ENCODE results near the gene TNXB. TPM values are rescaled to one million over a fixed set of nuclear protein-coding genes. Genes with fewer than 3 reads are reported as not detected.
A peak's percentile ranks its signal among the peaks of the same experiment; 100 is the strongest.
"Not testable (repeated sequence)": the region's sequence is repeated elsewhere in the genome, so short reads cannot be mapped to it uniquely, and the experiment has no call there.

Gene TNXB
- total RNA-seq, 2 donors from 2014 or later, result 194 to 210 TPM

DNA sequence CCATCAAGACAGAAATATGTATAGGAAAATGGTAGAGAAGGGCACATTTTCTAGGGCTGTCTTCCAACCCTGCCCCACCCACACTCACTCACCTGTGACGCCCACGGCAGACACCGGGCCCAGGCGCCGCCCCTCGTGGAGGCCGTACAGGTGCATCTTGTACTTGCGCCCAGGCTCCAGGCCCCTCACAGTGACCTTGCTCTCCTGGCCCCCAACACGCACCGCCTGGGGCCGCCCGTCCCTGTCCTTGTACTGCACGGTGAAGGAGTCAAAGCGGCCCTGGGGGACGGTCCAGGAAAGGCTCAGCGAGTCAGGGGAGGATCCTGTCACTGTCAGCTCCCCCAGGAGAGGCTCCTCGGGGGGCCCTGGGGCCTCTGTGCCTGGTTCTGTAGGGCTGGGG, 51.2 kb downstream of the TNXB start:
- Histone ChIP-seq H3K4me1 (ENCODE audit: control insufficient read depth in 1 of 2, low read depth in 2 of 2) (peaks cover 0 to 17% of the 10 kb centered on the region in 2 donors), H3K9me3 (no peaks in the 10 kb centered on the region), H3K27ac (peak overlapping the region; percentile 19 to 57), H3K27me3 (replicated peaks; ENCODE audit: insufficient read depth) (no peaks in the 10 kb centered on the region), H3K4me3 (no peak overlapping the region), H3K36me3 (peaks cover 17% of the 10 kb centered on the region)
- TF ChIP-seq, protein P1, sequence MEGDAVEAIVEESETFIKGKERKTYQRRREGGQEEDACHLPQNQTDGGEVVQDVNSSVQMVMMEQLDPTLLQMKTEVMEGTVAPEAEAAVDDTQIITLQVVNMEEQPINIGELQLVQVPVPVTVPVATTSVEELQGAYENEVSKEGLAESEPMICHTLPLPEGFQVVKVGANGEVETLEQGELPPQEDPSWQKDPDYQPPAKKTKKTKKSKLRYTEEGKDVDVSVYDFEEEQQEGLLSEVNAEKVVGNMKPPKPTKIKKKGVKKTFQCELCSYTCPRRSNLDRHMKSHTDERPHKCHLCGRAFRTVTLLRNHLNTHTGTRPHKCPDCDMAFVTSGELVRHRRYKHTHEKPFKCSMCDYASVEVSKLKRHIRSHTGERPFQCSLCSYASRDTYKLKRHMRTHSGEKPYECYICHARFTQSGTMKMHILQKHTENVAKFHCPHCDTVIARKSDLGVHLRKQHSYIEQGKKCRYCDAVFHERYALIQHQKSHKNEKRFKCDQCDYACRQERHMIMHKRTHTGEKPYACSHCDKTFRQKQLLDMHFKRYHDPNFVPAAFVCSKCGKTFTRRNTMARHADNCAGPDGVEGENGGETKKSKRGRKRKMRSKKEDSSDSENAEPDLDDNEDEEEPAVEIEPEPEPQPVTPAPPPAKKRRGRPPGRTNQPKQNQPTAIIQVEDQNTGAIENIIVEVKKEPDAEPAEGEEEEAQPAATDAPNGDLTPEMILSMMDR (IDR thresholded peaks at IDR 0.05), result no peak
- no peak for DNase-seq (ENCODE audit: low spot score)
- ATAC-seq (ENCODE audit: insufficient number of reproducible peaks, low FRiP score, low read depth), result no peak

DNA sequence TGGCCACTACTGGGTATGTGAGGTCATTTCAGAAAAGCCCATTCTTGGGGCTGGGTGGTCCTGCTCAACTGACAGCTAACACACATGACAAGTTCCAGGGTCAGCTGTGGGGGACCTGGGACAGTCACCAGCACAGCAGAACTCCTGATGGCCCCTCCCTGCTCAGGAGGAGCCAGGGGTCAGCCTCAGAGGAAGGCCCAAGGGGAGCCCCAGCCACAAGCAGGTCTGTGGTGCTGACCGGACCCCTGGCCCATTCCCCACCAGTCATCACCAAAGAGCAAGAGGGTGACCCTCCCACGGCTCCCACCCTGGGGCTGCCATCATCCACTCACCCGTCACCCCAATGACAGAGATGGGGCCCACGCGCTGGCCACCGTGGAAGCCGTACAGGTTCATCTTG, 52.9 kb downstream of the TNXB start:
- Histone ChIP-seq H3K4me3 (no peak overlapping the region), H3K27ac (no peak overlapping the region), H3K4me1 (ENCODE audit: control insufficient read depth in 1 of 2, low read depth in 2 of 2) (peaks cover 0 to 17% of the 10 kb centered on the region in 2 donors), H3K36me3 (peaks cover 11% of the 10 kb centered on the region), H3K27me3 (replicated peaks; ENCODE audit: insufficient read depth) (no peaks in the 10 kb centered on the region), H3K9me3 (no peaks in the 10 kb centered on the region)
- TF ChIP-seq, protein P1 (IDR thresholded peaks at IDR 0.05), result no peak
- DNase-seq (ENCODE audit: low spot score) (no peak), ATAC-seq (ENCODE audit: insufficient number of reproducible peaks, low FRiP score, low read depth) (no peak)

DNA sequence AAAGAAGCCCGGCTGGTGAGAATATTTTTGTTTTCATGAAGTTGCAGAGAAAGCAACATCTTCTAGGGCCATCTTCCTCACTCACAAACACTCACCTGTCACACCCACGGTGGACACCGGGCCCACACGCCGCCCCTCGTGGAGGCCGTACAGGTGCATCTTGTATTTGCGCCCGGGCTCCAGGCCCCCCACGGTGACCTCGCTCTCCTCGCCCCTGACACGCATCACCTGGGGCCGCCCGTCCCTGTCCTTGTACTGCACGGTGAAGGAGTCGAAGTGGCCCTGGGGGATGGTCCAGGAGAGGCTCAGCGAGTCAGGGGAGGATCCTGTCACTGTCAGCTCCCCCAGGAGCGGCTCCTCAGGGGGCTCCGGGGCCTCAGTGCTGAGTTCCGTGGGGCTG, 53.4 kb downstream of the TNXB start:
- H3K4me1 ChIP-seq (ENCODE audit: control insufficient read depth in 1 of 2, low read depth in 2 of 2), result peaks cover 0 to 17% of the 10 kb centered on the region in 2 donors
- not testable (repeated sequence) for H3K4me3 ChIP-seq; H3K36me3 ChIP-seq; H3K27ac ChIP-seq; ATAC-seq (ENCODE audit: insufficient number of reproducible peaks, low FRiP score, low read depth); H3K9me3 ChIP-seq; DNase-seq (ENCODE audit: low spot score); H3K27me3 ChIP-seq (replicated peaks; ENCODE audit: insufficient read depth)

DNA sequence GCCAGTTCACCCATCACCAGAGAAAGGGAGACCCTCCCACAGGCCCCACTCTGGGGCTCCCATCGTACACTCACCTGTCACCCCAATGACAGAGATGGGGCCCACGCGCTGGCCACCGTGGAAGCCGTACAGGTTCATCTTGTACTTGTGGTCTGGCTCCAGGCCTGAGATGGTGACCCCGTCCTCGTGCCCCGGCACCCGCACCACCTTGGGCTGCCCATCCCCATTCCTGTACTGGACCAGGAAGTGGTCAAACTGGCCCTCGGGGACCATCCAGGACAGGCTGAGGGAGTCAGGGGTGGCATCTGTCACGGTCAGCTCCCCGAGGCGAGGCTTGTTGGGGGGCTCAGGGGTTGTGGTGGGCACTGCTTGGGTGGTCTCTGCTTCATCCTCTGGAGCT, 55.8 kb downstream of the TNXB start:
- DNase-seq (ENCODE audit: low spot score); H3K9me3 ChIP-seq; H3K36me3 ChIP-seq; H3K4me3 ChIP-seq; ATAC-seq (ENCODE audit: insufficient number of reproducible peaks, low FRiP score, low read depth); H3K27me3 ChIP-seq (replicated peaks; ENCODE audit: insufficient read depth); H3K27ac ChIP-seq: not testable (repeated sequence)
- peaks cover 2 to 11% of the 10 kb centered on the region in 2 donors for H3K4me1 ChIP-seq (ENCODE audit: control insufficient read depth in 1 of 2, low read depth in 2 of 2)

DNA sequence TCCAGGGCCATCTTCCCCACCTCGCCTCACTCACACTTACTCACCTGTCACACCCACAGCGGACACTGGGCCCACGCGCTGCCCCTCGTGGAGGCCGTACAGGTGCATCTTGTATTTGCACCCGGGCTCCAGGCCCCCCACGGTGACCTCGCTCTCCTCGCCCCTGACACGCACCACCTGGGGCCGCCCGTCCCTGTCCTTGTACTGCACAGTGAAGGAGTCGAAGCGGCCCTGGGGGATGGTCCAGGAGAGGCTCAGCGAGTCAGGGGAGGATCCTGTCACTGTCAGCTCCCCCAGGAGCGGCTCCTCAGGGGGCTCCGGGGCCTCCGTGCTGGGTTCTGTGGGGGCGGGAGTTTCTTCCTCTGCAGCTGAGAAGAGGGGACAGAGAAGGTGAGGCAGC, 56.5 kb downstream of the TNXB start:
- not testable (repeated sequence) for H3K27me3 ChIP-seq (replicated peaks; ENCODE audit: insufficient read depth); H3K36me3 ChIP-seq; H3K27ac ChIP-seq; DNase-seq (ENCODE audit: low spot score); ATAC-seq (ENCODE audit: insufficient number of reproducible peaks, low FRiP score, low read depth); H3K9me3 ChIP-seq; H3K4me3 ChIP-seq; H3K4me1 ChIP-seq (ENCODE audit: control insufficient read depth in 1 of 2, low read depth in 2 of 2)

DNA sequence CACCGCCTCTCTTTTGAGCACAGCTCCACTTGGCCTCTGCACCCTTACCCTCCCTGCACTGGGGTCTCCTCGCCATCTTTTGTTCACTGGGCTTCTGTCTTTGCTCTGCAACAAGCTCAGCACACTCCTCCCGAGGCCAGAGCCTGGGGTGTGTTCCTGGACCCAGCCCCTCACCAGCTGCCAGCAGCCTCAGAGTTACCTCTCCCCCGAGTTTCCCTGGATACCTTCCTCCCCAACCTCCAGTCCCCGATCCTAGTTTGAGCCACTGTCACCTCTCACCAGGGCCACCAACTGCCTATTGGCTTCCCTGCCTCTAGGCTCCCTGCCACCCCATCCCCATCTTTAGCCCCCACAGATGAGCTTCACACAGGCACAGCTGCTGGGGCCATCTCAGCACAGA, 58.6 kb downstream of the TNXB start:
- ATAC-seq (ENCODE audit: insufficient number of reproducible peaks, low FRiP score, low read depth) (no peak), DNase-seq (ENCODE audit: low spot score) (no peak)
- H3K4me3 ChIP-seq, result no peak overlapping the region
- no peaks in the 10 kb centered on the region for H3K9me3 ChIP-seq
- peaks cover 7 to 15% of the 10 kb centered on the region in 2 donors for H3K4me1 ChIP-seq (ENCODE audit: control insufficient read depth in 1 of 2, low read depth in 2 of 2)
- peaks cover 8% of the 10 kb centered on the region for H3K36me3 ChIP-seq
- TF ChIP-seq, protein P1 (IDR thresholded peaks at IDR 0.05), result no peak
- no peak overlapping the region for H3K27ac ChIP-seq
- no peaks in the 10 kb centered on the region for H3K27me3 ChIP-seq (replicated peaks; ENCODE audit: insufficient read depth)

DNA sequence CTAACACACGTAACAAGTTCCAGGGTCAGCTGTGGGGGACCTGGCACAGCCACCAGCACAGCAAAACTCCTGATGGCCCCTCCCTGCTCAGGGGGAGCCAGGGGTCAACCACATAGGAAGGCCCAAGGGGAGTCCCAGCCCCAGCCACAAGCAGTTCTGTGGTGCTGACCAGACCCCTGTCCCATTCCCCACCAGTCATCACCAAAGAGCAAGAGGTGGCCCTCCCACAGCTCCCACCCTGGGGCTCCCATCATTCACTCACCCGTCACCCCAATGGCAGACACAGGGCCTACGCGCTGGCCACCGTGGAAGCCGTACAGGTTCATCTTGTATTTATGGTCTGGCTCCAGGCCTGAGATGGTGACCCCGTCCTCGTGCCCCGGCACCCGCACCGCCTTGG, 59.4 kb downstream of the TNXB start:
- not testable (repeated sequence) for H3K27me3 ChIP-seq (replicated peaks; ENCODE audit: insufficient read depth); H3K4me3 ChIP-seq; H3K36me3 ChIP-seq; DNase-seq (ENCODE audit: low spot score); H3K27ac ChIP-seq; H3K9me3 ChIP-seq; ATAC-seq (ENCODE audit: insufficient number of reproducible peaks, low FRiP score, low read depth)
- peaks cover 7 to 15% of the 10 kb centered on the region in 2 donors for H3K4me1 ChIP-seq (ENCODE audit: control insufficient read depth in 1 of 2, low read depth in 2 of 2)

DNA sequence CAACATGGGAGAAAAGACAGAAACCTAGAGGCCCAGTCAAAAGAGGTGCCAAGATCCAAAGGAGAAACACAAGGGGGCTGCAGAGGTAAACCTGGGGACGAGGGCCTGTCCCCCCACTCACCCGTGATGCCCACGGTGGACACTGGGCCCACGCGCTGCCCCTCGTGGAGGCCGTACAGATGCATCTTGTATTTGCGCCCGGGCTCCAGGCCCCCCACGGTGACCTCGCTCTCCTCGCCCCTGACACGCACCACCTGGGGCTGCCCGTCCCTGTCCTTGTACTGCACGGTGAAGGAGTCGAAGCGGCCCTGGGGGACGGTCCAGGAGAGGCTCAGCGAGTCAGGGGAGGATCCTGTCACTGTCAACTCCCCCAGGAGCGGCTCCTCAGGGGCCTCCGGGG, 60.0 kb downstream of the TNXB start:
- H3K36me3 ChIP-seq; ATAC-seq (ENCODE audit: insufficient number of reproducible peaks, low FRiP score, low read depth); DNase-seq (ENCODE audit: low spot score); H3K9me3 ChIP-seq; H3K27ac ChIP-seq; H3K27me3 ChIP-seq (replicated peaks; ENCODE audit: insufficient read depth); H3K4me3 ChIP-seq: not testable (repeated sequence)
- H3K4me1 ChIP-seq (ENCODE audit: control insufficient read depth in 1 of 2, low read depth in 2 of 2), result peaks cover 7 to 15% of the 10 kb centered on the region in 2 donors

Data from thoracic aorta (tissue), 2 donors.